ENCODE data around the gene SHOC1. TPM values are rescaled to one million over a fixed set of nuclear protein-coding genes. Genes with fewer than 3 reads are reported as not detected.

Gene SHOC1
- total and polyA plus RNA-seq, 4 donors: 0.18 to 0.48 (median 0.42) TPM

DNA sequence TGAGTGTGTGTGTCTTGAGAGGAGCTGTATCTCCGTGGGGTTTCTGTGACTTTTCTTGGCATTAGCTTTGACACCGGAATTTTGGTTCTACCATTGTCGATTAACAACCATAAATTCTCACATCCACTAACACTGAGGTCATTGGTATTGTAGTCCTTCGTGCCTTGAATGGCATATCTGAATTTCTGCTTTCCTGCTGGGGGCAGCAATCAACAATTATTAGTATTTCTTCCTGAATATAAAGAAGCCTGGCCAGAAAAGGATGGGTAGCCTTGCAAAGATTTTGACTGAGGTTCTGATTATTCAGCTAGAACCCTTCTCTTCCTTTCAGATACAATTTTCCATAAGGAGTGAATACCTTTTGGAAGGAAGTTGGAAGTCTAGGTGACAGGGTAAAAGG, 33.5 kb upstream of the SHOC1 start:
- peak in 1 of 3 donors; percentile 14 for DNase-seq
- H3K27me3 ChIP-seq (ENCODE audit: control insufficient read depth in 3 of 3, insufficient read depth in 3 of 3, low read length in 2 of 3): no peaks in the 10 kb centered on the region
- WGBS, 2 donors: 50 to 60% methylated on average over 4 of the region's 4 CpGs
- H3K4me3 ChIP-seq: no peak overlapping the region
- H3K9ac ChIP-seq (ENCODE audit: insufficient read depth in 1 of 2, low read length in 2 of 2): no peak overlapping the region
- no peaks in the 10 kb centered on the region for H3K9me3 ChIP-seq (ENCODE audit: control insufficient read depth in 4 of 4, insufficient read depth in 3 of 4, low read length in 3 of 4)
- no peaks in the 10 kb centered on the region for H3K4me1 ChIP-seq (ENCODE audit: control insufficient read depth in 5 of 5, insufficient read depth in 5 of 5, low read length in 5 of 5)
- no peak overlapping the region for H3K27ac ChIP-seq (ENCODE audit: low read depth in 1 of 2, low read length in 1 of 2)
- peak; percentile 19 for TF ChIP-seq CTCF (IDR thresholded peaks at IDR 0.05; ENCODE audit: control extremely low read depth, extremely low read depth)
- no peaks in the 10 kb centered on the region for H3K36me3 ChIP-seq (ENCODE audit: control insufficient read depth in 4 of 4, insufficient read depth in 4 of 4, low read length in 4 of 4)
- no peak for ATAC-seq (ENCODE audit: insufficient read depth, low FRiP score)

- H3K4me3 ChIP-seq: no peak overlapping the region
- no peaks in the 10 kb centered on the region for H3K27me3 ChIP-seq (ENCODE audit: control insufficient read depth in 3 of 3, insufficient read depth in 3 of 3, low read length in 2 of 3)
- no peaks in the 10 kb centered on the region for H3K9me3 ChIP-seq (ENCODE audit: control insufficient read depth in 4 of 4, insufficient read depth in 3 of 4, low read length in 3 of 4)
- H3K27ac ChIP-seq (ENCODE audit: low read depth in 1 of 2, low read length in 1 of 2): no peak overlapping the region
- 60 to 88% methylated on average over 3 of the region's 3 CpGs for WGBS, 2 donors
- H3K9ac ChIP-seq (ENCODE audit: insufficient read depth in 1 of 2, low read length in 2 of 2): no peak overlapping the region
- H3K36me3 ChIP-seq (ENCODE audit: control insufficient read depth in 4 of 4, insufficient read depth in 4 of 4, low read length in 4 of 4): no peaks in the 10 kb centered on the region
- ATAC-seq (ENCODE audit: insufficient read depth, low FRiP score) (no peak), DNase-seq (no peak)
- TF ChIP-seq CTCF (IDR thresholded peaks at IDR 0.05; ENCODE audit: control extremely low read depth, extremely low read depth): no peak
- H3K4me1 ChIP-seq (ENCODE audit: control insufficient read depth in 5 of 5, insufficient read depth in 5 of 5, low read length in 5 of 5): peaks cover 0 to 7% (median 0%) of the 10 kb centered on the region in 5 donors
Measured at GRCh38 chr9:111825468-111826145, 30.9 kb upstream of the SHOC1 start.

- TF ChIP-seq CTCF (IDR thresholded peaks at IDR 0.05; ENCODE audit: control extremely low read depth, extremely low read depth): no peak
- H3K36me3 ChIP-seq (ENCODE audit: control insufficient read depth in 4 of 4, insufficient read depth in 4 of 4, low read length in 4 of 4): no peaks in the 10 kb centered on the region
- H3K4me3 ChIP-seq: no peak overlapping the region
- 92 to 95% methylated on average over 5 of the region's 5 CpGs for WGBS, 2 donors
- H3K9me3 ChIP-seq (ENCODE audit: control insufficient read depth in 4 of 4, insufficient read depth in 3 of 4, low read length in 3 of 4): no peaks in the 10 kb centered on the region
- ATAC-seq (ENCODE audit: insufficient read depth, low FRiP score) (no peak), DNase-seq (no peak)
- no peaks in the 10 kb centered on the region for H3K27me3 ChIP-seq (ENCODE audit: control insufficient read depth in 3 of 3, insufficient read depth in 3 of 3, low read length in 2 of 3)
- no peak overlapping the region for H3K9ac ChIP-seq (ENCODE audit: insufficient read depth in 1 of 2, low read length in 2 of 2)
- H3K27ac ChIP-seq (ENCODE audit: low read depth in 1 of 2, low read length in 1 of 2): no peak overlapping the region
- peaks cover 0 to 7% (median 0%) of the 10 kb centered on the region in 5 donors for H3K4me1 ChIP-seq (ENCODE audit: control insufficient read depth in 5 of 5, insufficient read depth in 5 of 5, low read length in 5 of 5)
Measured at GRCh38 chr9:111821006-111821528, 26.3 kb upstream of the SHOC1 start.

All from lung (tissue), 12 donors.